Ovary (tissue), 9 donors: ENCODE measurements around the gene GLCE. TPM values are rescaled to one million over a fixed set of nuclear protein-coding genes. Genes with fewer than 3 reads are reported as not detected.

ENCODE experiments used
- DNase-seq, 5 donors: peaks; one replicate each; pipeline ENCODE4 v3.0.0-alpha.2; 2019 to 2020
- H3K27ac ChIP-seq, 2 donors: fragments of 200-600 bp; one replicate each; pipeline versions ENCODE4 v1.5.1 to v1.8.0; 2019 to 2022
- H3K27me3 ChIP-seq: fragments of 200-600 bp; one replicate; pipeline ENCODE4 v1.8.0; 2022
- H3K36me3 ChIP-seq: fragments of 200-600 bp; sonication (generic); one replicate; pipeline ENCODE4 v1.5.1; 2019
- H3K4me1 ChIP-seq: one replicate; pipeline ENCODE4 v1.8.1; 2013; ENCODE audit warnings: mild to moderate bottlenecking, moderate library complexity; ENCODE audit not compliant: insufficient read depth
- H3K4me3 ChIP-seq: fragments of 200-600 bp; sonication (generic); one replicate; pipeline ENCODE4 v1.5.1; 2017
- H3K9me3 ChIP-seq, 2 donors: fragments of 200-600 bp in 1 of 2; sonication (generic) in 1 of 2; one replicate each; pipeline versions ENCODE4 v1.5.1 to v1.8.1; 2013 to 2019; ENCODE audit warnings: mild to moderate bottlenecking in 1 of 2, moderate library complexity in 1 of 2
- CTCF ChIP-seq, 3 donors: fragments of 450-650 bp in 2 of 3; fragments of 200-600 bp in 1 of 3; IDR thresholded peaks; one replicate each; pipeline versions ENCODE4 v1.5.1 to v1.8.0; 2016 to 2022; ENCODE audit warnings: antibody characterized with exemption in 3 of 3, mild to moderate bottlenecking in 1 of 3
- EP300 ChIP-seq: sonication (generic); formaldehyde crosslinking; IDR thresholded peaks from one replicate; pipeline ENCODE4 v1.6.1; 2017; ENCODE audit warnings: antibody characterized with exemption
- POLR2A ChIP-seq: fragments of 450-650 bp; IDR thresholded peaks from one replicate; pipeline ENCODE4 v1.6.1; 2017; ENCODE audit warnings: antibody characterized with exemption, mild to moderate bottlenecking, moderate library complexity
- WGBS, 3 donors: extraction: QIAGEN DNeasy Blood & Tissue Kit in 1 of 3; methylation state at CpG; one replicate each; pipeline versions ENCODE4 v1.1.5 to v1.1.7; 2013 to 2017; 5-methylcytosine and 5-hydroxymethylcytosine counted together
- intact Hi-C, 4 donors: fragments of 100-400 bp; cut with DNase I; formaldehyde crosslinking; loops; one replicate each; pipeline versions ENCODE4 v1.11.0 to v1.15.1; 2022 to 2023
- polyA plus RNA-seq, 2 donors: library from polyadenylated mRNA; stranded (reverse); fragments of 200-250 nt in 1 of 2; fragments of 350-450 nt in 1 of 2; fragmentation: Illumina TruSeq in 1 of 2; extraction: RNeasy Lipid Tissue Mini Kit (QIAGEN cat#74804) in 1 of 2; gene quantifications; one replicate each; pipeline ENCODE4 v1.2.3, GENCODE V29; 2013 to 2014
- total RNA-seq, 7 donors: library from RNA; depleted of rRNA in 2 of 7; stranded (reverse); fragments of >200 nt in 2 of 7; fragmentation: NEBNext Ultra II Directional in 3 of 7; extraction: Animal tissue kit (Norgen Biotek cat#: 25700) in 3 of 7; gene quantifications; one replicate each; pipeline versions ENCODE4 v1.1.0 to v1.2.4, GENCODE V29; 2016 to 2023
- donor health status: DM: no; HTN: no; CAD: no; lungs with moderate emphysema.
- donor health status: DM: no; HTN: no; CAD: no.
- donor health status: Bipolar disorder and iron deficiency.
- donor health status: DM: yes; HTN: yes; CAD: no.
- donor health status: DM: no; HTN: no; CAD: no.
- donor health status: DM: yes; HTN: yes; CAD: no.

The GLCE gene
- total and polyA plus RNA-seq, 9 donors = 12.2 to 23.2 (median 16.7) TPM

- Histone ChIP-seq H3K27ac (no peak overlapping the region), H3K36me3 (no peaks in the 10 kb centered on the region), H3K27me3 (no peaks in the 10 kb centered on the region), H3K9me3 (no peaks in the 10 kb centered on the region), H3K4me1 (no peaks in the 10 kb centered on the region), H3K4me3 (no peak overlapping the region)
- TF ChIP-seq EP300 (no peak), POLR2A (no peak), CTCF (IDR thresholded peaks at IDR 0.05) (no peak)
- DNase-seq = no peak
- WGBS, 3 donors = 92 to 95% (median 95%) methylated on average over 10 of the region's 10 CpGs
- intact Hi-C loops = no loop called here
Measured at GRCh38 chr15:69292826-69293420, 132.5 kb downstream of the GLCE start.

GRCh38 chr15:69293741-69294615, 133.5 kb downstream of the GLCE start:
- 95 to 97% (median 96%) methylated on average over 11 of the region's 11 CpGs for WGBS, 3 donors

GRCh38 chr15:69296606-69297005, 136.2 kb downstream of the GLCE start:
- Histone ChIP-seq H3K9me3 (no peaks in the 10 kb centered on the region), H3K27me3 (no peaks in the 10 kb centered on the region), H3K4me3 (no peak overlapping the region), H3K36me3 (no peaks in the 10 kb centered on the region), H3K27ac (no peak overlapping the region), H3K4me1 (no peaks in the 10 kb centered on the region)
- intact Hi-C loops = no loop called here
- TF ChIP-seq EP300 = no peak
- no peak for TF ChIP-seq POLR2A
- no peak for TF ChIP-seq CTCF (IDR thresholded peaks at IDR 0.05)
- 85 to 90% (median 89%) methylated on average over 6 of the region's 6 CpGs for WGBS, 3 donors
- DNase-seq = no peak

More at GRCh38 chr15:69293741-69294615, 133.5 kb downstream of the GLCE start:
- Histone ChIP-seq H3K4me1 (no peaks in the 10 kb centered on the region), H3K4me3 (no peak overlapping the region), H3K9me3 (no peaks in the 10 kb centered on the region), H3K27me3 (no peaks in the 10 kb centered on the region), H3K36me3 (no peaks in the 10 kb centered on the region), H3K27ac (no peak overlapping the region)
- no peak for TF ChIP-seq CTCF (IDR thresholded peaks at IDR 0.05)
- TF ChIP-seq EP300 = no peak
- TF ChIP-seq POLR2A = no peak
- no peak for DNase-seq
- intact Hi-C loops = no loop called here

- H3K9me3 ChIP-seq = no peaks in the 10 kb centered on the region
- H3K4me1 ChIP-seq = no peaks in the 10 kb centered on the region
- no peaks in the 10 kb centered on the region for H3K36me3 ChIP-seq
- no peak overlapping the region for H3K4me3 ChIP-seq
- H3K27ac ChIP-seq = no peak overlapping the region
- intact Hi-C loops = no loop called here
- TF ChIP-seq EP300 (no peak), POLR2A (no peak), CTCF (IDR thresholded peaks at IDR 0.05) (no peak)
- no peak for DNase-seq
- no peaks in the 10 kb centered on the region for H3K27me3 ChIP-seq
- 95 to 96% (median 96%) methylated on average over 10 of the region's 10 CpGs for WGBS, 3 donors
Measured at GRCh38 chr15:69297642-69298353, 137.4 kb downstream of the GLCE start.
